OCI-LY7 (cell line): ENCODE data around the gene RAF1.
"Not testable (repeated sequence)": the region's sequence is repeated elsewhere in the genome, so short reads cannot be mapped to it uniquely, and the experiment has no call there.

Experiments
- CTCF ChIP-seq: fragments of 200-600 bp; sonication (generic); conservative IDR thresholded peaks from 2 replicates; pipeline ENCODE4 v1.5.1; 2014; ENCODE audit warnings: mild to moderate bottlenecking, antibody characterized with exemption, low read length, moderate library complexity, mixed read lengths
- EZH2phosphoT487 ChIP-seq: fragments of 200-600 bp; sonication (generic); IDR thresholded peaks from 2 replicates; pipeline ENCODE4 v1.6.1; 2018; ENCODE audit warnings: low read depth, borderline replicate concordance, mild to moderate bottlenecking, mixed run types, antibody characterized with exemption, low read length, moderate library complexity, mixed read lengths

GRCh38 chr3:12543497-12543896 lies 120.4 kb downstream of the RAF1 start:
- TF ChIP-seq CTCF, EZH2phosphoT487: not testable (repeated sequence)
